Measurements from ENCODE around the gene TOGARAM2.

TOGARAM2 gene

GRCh38 chr2:29009711-29010677 lies 28.9 kb downstream of the TOGARAM2 start:
- DNase-seq (ENCODE audit: low read depth in 1 of 2, low spot score in 1 of 2): no peak
- TF ChIP-seq JUND (IDR thresholded peaks at IDR 0.05; ENCODE audit: low read depth): no peak
- in situ Hi-C loops (cut with HindIII; ENCODE audit: low pct_unique_long_range_greater_than_20kb, low sequenced_read_pairs): no loop called here

GRCh38 chr2:29010946-29011345 lies 29.8 kb downstream of the TOGARAM2 start:
- no peak for TF ChIP-seq JUND (IDR thresholded peaks at IDR 0.05; ENCODE audit: low read depth)
- DNase-seq (ENCODE audit: low read depth in 1 of 2, low spot score in 1 of 2): no peak
- in situ Hi-C loops (cut with HindIII; ENCODE audit: low pct_unique_long_range_greater_than_20kb, low sequenced_read_pairs): no loop called here

GRCh38 chr2:29011418-29012060 lies 30.4 kb downstream of the TOGARAM2 start:
- no peak for DNase-seq (ENCODE audit: low read depth in 1 of 2, low spot score in 1 of 2)
- in situ Hi-C loops (cut with HindIII; ENCODE audit: low pct_unique_long_range_greater_than_20kb, low sequenced_read_pairs): no loop called here

GRCh38 chr2:29012211-29012681 lies 31.1 kb downstream of the TOGARAM2 start:
- TF ChIP-seq JUND (IDR thresholded peaks at IDR 0.05; ENCODE audit: low read depth): no peak
- in situ Hi-C loops (cut with HindIII; ENCODE audit: low pct_unique_long_range_greater_than_20kb, low sequenced_read_pairs): no loop called here
- DNase-seq (ENCODE audit: low read depth in 1 of 2, low spot score in 1 of 2): no peak

More at GRCh38 chr2:29011418-29012060, 30.4 kb downstream of the TOGARAM2 start:
- no peak for TF ChIP-seq JUND (IDR thresholded peaks at IDR 0.05; ENCODE audit: low read depth)

GRCh38 chr2:29013057-29013780 lies 32.1 kb downstream of the TOGARAM2 start:
- in situ Hi-C loops (cut with HindIII; ENCODE audit: low pct_unique_long_range_greater_than_20kb, low sequenced_read_pairs): no loop called here
- peak; percentile 20 to 42 for DNase-seq (ENCODE audit: low read depth in 1 of 2, low spot score in 1 of 2)
- no peak for TF ChIP-seq JUND (IDR thresholded peaks at IDR 0.05; ENCODE audit: low read depth)

- no peak for DNase-seq (ENCODE audit: low read depth in 1 of 2, low spot score in 1 of 2)
- no peak for TF ChIP-seq JUND (IDR thresholded peaks at IDR 0.05; ENCODE audit: low read depth)
- in situ Hi-C loops (cut with HindIII; ENCODE audit: low pct_unique_long_range_greater_than_20kb, low sequenced_read_pairs): no loop called here
These were observed 33.2 kb downstream of the TOGARAM2 start for GRCh38 chr2:29014331-29014730.

- no peak for DNase-seq (ENCODE audit: low read depth in 1 of 2, low spot score in 1 of 2)
- TF ChIP-seq JUND (IDR thresholded peaks at IDR 0.05; ENCODE audit: low read depth): no peak
- in situ Hi-C loops (cut with HindIII; ENCODE audit: low pct_unique_long_range_greater_than_20kb, low sequenced_read_pairs): no loop called here
These were observed 33.8 kb downstream of the TOGARAM2 start for GRCh38 chr2:29014811-29015421.

- no peak for DNase-seq (ENCODE audit: low read depth in 1 of 2, low spot score in 1 of 2)
- no peak for TF ChIP-seq JUND (IDR thresholded peaks at IDR 0.05; ENCODE audit: low read depth)
- in situ Hi-C loops (cut with HindIII; ENCODE audit: low pct_unique_long_range_greater_than_20kb, low sequenced_read_pairs): no loop called here
These were observed 34.8 kb downstream of the TOGARAM2 start for GRCh38 chr2:29015701-29016470.

- TF ChIP-seq JUND (IDR thresholded peaks at IDR 0.05; ENCODE audit: low read depth): no peak
These were observed 35.4 kb downstream of the TOGARAM2 start for GRCh38 chr2:29016504-29016903.

GRCh38 chr2:29017716-29018435 lies 36.8 kb downstream of the TOGARAM2 start:
- DNase-seq (ENCODE audit: low read depth in 1 of 2, low spot score in 1 of 2): no peak
- no peak for TF ChIP-seq JUND (IDR thresholded peaks at IDR 0.05; ENCODE audit: low read depth)
- in situ Hi-C loops (cut with HindIII; ENCODE audit: low pct_unique_long_range_greater_than_20kb, low sequenced_read_pairs): no loop called here

More at GRCh38 chr2:29016504-29016903, 35.4 kb downstream of the TOGARAM2 start:
- no peak for DNase-seq (ENCODE audit: low read depth in 1 of 2, low spot score in 1 of 2)
- in situ Hi-C loops (cut with HindIII; ENCODE audit: low pct_unique_long_range_greater_than_20kb, low sequenced_read_pairs): no loop called here

GRCh38 chr2:29021886-29022285 lies 40.8 kb downstream of the TOGARAM2 start:
- TF ChIP-seq JUND (IDR thresholded peaks at IDR 0.05; ENCODE audit: low read depth): no peak

More at GRCh38 chr2:29021886-29022285, 40.8 kb downstream of the TOGARAM2 start:
- no peak for DNase-seq (ENCODE audit: low read depth in 1 of 2, low spot score in 1 of 2)
- in situ Hi-C loops (cut with HindIII; ENCODE audit: low pct_unique_long_range_greater_than_20kb, low sequenced_read_pairs): no loop called here

All from T47D (cell line).